Stimulated activated CD4-positive, alpha-beta T cell treated with anti-CD3 and anti-CD28 coated beads, Interleukin-15, amount 100 ng/mL, for 1 hour (primary cell): ENCODE results near the gene FRA10AC1.

Source experiments
- DNase-seq, 2 donors: peaks; one replicate each; pipeline ENCODE4 v3.0.0-alpha.2; 2020; ENCODE audit warnings: low read depth in 1 of 2, low spot score in 1 of 2

The FRA10AC1 gene

DNA sequence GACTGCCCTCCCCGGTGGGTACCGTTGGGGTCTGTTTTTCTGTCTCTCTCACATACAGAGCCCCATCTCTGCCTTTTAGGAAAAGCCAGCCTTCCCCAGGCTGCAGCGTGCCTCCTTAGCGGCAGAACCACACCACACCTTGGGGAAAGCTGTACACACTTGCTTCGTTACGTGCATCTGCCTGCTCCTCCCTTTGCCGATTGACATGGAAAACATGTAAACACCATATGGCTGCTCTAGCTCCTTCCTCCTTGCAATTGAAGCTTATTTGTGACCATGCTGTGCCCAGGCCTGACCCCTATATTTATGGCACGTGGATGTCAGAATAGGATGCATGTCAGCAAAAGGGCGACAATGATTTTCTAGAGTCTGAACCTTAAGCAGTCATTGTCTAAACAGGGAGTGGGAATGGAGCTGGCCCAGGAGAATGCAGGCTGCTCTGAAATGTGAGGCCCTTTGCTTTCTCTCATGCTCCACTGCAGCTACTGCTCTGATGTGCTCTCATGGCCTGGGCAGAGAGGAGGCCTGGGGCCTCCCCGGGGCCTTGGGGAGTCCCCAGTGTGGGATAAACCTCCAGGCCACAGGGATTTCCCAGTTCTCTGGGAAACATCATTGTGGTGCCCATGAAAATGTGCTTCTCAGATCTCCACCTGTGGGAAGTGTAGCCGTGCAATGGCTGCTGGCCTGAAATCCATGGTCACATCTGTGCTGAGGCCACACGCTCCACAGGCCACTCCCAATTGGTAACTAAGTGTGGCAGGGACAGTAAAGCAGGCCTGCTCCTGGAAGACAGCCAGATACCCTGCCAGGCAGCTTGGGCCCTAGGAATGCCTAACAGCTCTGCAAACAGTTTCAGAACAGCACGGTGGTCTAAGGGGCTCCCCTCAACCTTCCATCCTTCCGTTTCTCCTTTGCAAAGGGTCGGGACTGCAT is 71.5 kb downstream of the FRA10AC1 start:
- DNase-seq = no peak

DNA sequence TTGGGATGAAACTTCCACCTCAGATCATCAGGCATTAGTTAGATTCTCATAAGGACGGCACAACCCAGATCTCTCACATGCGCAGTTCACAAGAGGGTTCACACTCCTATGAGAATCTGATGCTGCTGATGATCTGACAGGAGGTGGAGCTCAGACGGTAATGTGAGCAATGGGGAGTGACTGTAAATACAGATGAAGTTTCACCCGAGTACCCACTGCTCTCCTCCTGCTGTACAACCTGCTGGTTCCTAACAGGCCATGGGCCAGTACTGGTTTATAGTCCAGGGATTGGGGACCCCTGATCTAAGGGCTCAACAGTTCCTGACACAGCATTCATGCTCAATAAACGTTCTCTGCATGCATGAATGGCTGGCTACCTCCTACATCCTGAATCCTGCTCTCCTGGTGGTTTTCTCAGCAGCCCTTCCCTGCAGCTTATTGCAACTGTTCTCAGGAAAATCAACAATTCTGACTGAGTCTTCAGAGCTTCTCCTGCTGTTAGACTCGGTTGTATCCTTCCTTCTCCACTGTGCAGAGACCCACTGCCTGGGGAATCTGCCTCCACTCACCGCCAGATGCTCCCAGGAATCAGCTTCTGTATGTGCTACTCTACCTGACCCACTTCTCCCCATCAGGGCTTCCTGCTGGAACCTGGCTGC is 72.6 kb downstream of the FRA10AC1 start:
- DNase-seq = no peak

GRCh38 chr10:93628858-93629257 is 73.5 kb downstream of the FRA10AC1 start:
- DNase-seq = no peak

DNA sequence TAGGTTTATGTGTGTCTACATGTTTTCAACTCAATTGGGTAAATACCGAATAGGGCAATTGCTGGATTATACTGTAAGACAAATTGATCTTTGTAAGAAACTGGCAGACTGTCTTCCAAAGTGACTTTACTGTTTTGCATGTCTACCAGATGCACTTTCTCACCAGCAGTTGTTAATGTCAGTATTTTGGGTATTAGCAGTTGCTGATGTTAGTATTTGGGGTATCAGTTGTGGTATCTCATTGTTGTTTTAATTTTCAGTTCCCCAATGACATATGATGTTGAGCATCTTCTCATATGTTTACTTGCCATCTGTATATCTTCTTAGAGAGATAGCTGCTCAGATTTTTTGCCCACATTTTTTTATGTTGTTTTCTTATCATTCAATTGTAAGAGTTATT is 79.5 kb downstream of the FRA10AC1 start:
- no peak for DNase-seq

- DNase-seq = no peak
Measured at GRCh38 chr10:93620925-93621324, 81.5 kb downstream of the FRA10AC1 start.
